H1 (cell line): ENCODE results near the gene OR10A6. TPM values are rescaled to one million over a fixed set of nuclear protein-coding genes. Genes with fewer than 3 reads are reported as not detected.

ENCODE experiments used
- polyA plus RNA-seq, 7 experiments: library from polyadenylated mRNA; depleted of rRNA in 3 of 7; stranded (reverse) in 5 of 7; unstranded in 2 of 7; fragments of >200 nt in 5 of 7; fragments of 200-250 nt in 2 of 7; gene quantifications; 1 replicate in 5 of 7; 2 replicates in 1 of 7; 4 replicates in 1 of 7; pipeline versions ENCODE4 v1.2.1 to v1.2.3, GENCODE V29; 2011 to 2013; ENCODE audit warnings: missing spikeins in 2 of 7, mixed read lengths in 2 of 7
- small RNA-seq: library from polyadenylated mRNA; stranded (forward); fragments of <200 nt; extraction: miRNeasy Mini kit (QIAGEN cat#:217004); gene quantifications from one replicate; pipeline ENCODE3, GENCODE V24; 2013; ENCODE audit not compliant: insufficient read depth
- total RNA-seq: library from RNA; stranded (reverse); fragmentation: NEBNext Ultra II Directional; extraction: Animal tissue kit (Norgen Biotek cat#: 25700); gene quantifications from 2 replicates; pipeline ENCODE4 v1.2.1, GENCODE V29; 2021

OR10A6 gene
- total and polyA plus RNA-seq, 2 of the 8 experiments (the other 6 are each of a cell fraction or from before 2014, with no cell fraction given): not detected

Small RNAs within 50 kb of the gene (small RNA-seq; reads per million reads assigned to genes)
- not detected for gene COX6CP5
- gene RNU6-943P: not detected

Other genes with a start within 250 kb of the OR10A6 start
- 0.78 and 1.1 TPM in 2 replicates for gene OVCH2, start 224.8 kb downstream of the OR10A6 start, total RNA-seq
- 0.03 TPM in 1 of 2 replicates, not detected in the other for gene OVCH2, start 224.8 kb downstream of the OR10A6 start, polyA plus RNA-seq (2011; rRNA removed)
- gene OR5P2, start 134.3 kb downstream of the OR10A6 start, total RNA-seq: not detected in 2 replicates
- gene OR5P2, start 134.3 kb downstream of the OR10A6 start, polyA plus RNA-seq (2011; rRNA removed): 0.06 and 0.08 TPM in 2 replicates
- gene OR5P3, start 100.4 kb downstream of the OR10A6 start, total RNA-seq: 0.27 TPM in 1 of 2 replicates, not detected in the other
- 0.14 TPM in 1 of 2 replicates, not detected in the other for gene OR5P3, start 100.4 kb downstream of the OR10A6 start, polyA plus RNA-seq (2011; rRNA removed)
- not detected in 2 replicates for gene OR10A3, start 10.4 kb upstream of the OR10A6 start, total RNA-seq
- gene OR10A3, start 10.4 kb upstream of the OR10A6 start, polyA plus RNA-seq (2011; rRNA removed): not detected in 2 replicates
- gene NLRP10, start 34.2 kb upstream of the OR10A6 start, total RNA-seq: 0.31 and 0.71 TPM in 2 replicates
- 0.16 TPM in 1 of 2 replicates, not detected in the other for gene NLRP10, start 34.2 kb upstream of the OR10A6 start, polyA plus RNA-seq (2011; rRNA removed)
- 385 and 388 TPM in 2 replicates for gene EIF3F, start 56.1 kb upstream of the OR10A6 start, total RNA-seq
- gene EIF3F, start 56.1 kb upstream of the OR10A6 start, polyA plus RNA-seq (2011; rRNA removed): 222 and 469 TPM in 2 replicates
- 29.9 and 31.3 TPM in 2 replicates for gene TUB, start 149.9 kb upstream of the OR10A6 start, total RNA-seq
- gene TUB, start 149.9 kb upstream of the OR10A6 start, polyA plus RNA-seq (2011; rRNA removed): 14.8 and 15.3 TPM in 2 replicates
- gene RIC3, start 237.8 kb upstream of the OR10A6 start, total RNA-seq: 15.5 and 16.6 TPM in 2 replicates
- 5.0 and 6.4 TPM in 2 replicates for gene RIC3, start 237.8 kb upstream of the OR10A6 start, polyA plus RNA-seq (2011; rRNA removed)